Measurements from ENCODE around the gene GTF2F2.

GTF2F2 gene

DNA sequence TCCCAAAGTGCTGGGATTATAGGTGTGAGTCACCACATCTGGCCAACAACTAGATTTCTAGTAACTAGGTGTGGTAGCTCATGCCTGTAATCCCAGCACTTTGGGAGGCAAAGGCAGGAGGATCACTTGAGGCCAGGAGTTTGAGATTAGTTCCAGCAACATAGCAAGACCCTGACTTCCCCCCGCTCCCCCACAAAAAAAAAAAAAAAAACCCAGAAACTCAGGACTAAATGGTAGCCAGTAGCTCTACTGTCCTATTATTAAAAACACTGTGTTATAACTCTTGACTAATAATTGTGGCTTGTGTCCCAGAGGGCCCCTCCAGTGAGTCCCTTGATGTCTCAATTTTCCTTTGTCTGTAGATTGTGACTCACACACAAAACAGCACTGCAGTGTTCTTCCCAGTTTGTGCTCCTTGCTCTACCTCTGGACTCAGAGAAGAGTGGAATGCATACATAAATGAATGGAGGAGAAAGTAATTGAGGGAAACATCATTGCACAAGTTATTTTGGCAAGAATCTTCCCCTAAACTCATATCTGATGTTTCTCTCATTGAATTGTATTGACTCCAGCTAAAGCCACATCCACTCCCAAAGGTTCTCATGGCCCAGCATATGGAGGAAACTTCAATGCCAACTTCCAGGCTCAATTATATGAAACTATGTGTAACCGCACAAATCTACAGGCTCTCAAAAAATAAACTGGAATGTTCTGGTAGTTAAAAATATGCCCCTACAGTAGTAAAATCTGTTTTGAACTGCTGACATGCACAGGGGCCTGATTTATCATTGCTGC is 211.9 kb downstream of the GTF2F2 start:
- H3K4me3 ChIP-seq (replicated peaks; ENCODE audit: insufficient read depth, low read length) = no peak overlapping the region
- no peaks in the 10 kb centered on the region for H3K27me3 ChIP-seq (ENCODE audit: insufficient read depth, poor library complexity, severe bottlenecking)
- no peak for TF ChIP-seq GABPA (IDR thresholded peaks at IDR 0.05; ENCODE audit: low read depth)
- peak; percentile 44; the same call in 1 of the 2 replicates for TF ChIP-seq POLR2AphosphoS5 (IDR thresholded peaks at IDR 0.05; ENCODE audit: low read depth)
- peak in 1 of 2 experiments; percentile 55 for DNase-seq (ENCODE audit: low read depth in 1 of 2, low spot score in 1 of 2)
- peak overlapping the region; percentile 59 for H3K27ac ChIP-seq (replicated peaks)

GRCh38 chr13:45332831-45333219 is 212.5 kb downstream of the GTF2F2 start:
- DNase-seq (ENCODE audit: low read depth in 1 of 2, low spot score in 1 of 2) = no peak
- Histone ChIP-seq H3K27ac (replicated peaks) (peak overlapping the region; percentile 59), H3K4me3 (replicated peaks; ENCODE audit: insufficient read depth, low read length) (no peak overlapping the region), H3K27me3 (ENCODE audit: insufficient read depth, poor library complexity, severe bottlenecking) (no peaks in the 10 kb centered on the region)
- no peak for TF ChIP-seq SPI1 (IDR thresholded peaks at IDR 0.05; ENCODE audit: borderline replicate concordance, low read depth)
- no peak; the same call in 1 of the 2 replicates for TF ChIP-seq POLR2AphosphoS5 (IDR thresholded peaks at IDR 0.05; ENCODE audit: low read depth)
- TF ChIP-seq, protein P1, sequence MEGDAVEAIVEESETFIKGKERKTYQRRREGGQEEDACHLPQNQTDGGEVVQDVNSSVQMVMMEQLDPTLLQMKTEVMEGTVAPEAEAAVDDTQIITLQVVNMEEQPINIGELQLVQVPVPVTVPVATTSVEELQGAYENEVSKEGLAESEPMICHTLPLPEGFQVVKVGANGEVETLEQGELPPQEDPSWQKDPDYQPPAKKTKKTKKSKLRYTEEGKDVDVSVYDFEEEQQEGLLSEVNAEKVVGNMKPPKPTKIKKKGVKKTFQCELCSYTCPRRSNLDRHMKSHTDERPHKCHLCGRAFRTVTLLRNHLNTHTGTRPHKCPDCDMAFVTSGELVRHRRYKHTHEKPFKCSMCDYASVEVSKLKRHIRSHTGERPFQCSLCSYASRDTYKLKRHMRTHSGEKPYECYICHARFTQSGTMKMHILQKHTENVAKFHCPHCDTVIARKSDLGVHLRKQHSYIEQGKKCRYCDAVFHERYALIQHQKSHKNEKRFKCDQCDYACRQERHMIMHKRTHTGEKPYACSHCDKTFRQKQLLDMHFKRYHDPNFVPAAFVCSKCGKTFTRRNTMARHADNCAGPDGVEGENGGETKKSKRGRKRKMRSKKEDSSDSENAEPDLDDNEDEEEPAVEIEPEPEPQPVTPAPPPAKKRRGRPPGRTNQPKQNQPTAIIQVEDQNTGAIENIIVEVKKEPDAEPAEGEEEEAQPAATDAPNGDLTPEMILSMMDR (IDR thresholded peaks at IDR 0.05; ENCODE audit: insufficient read depth, low read length) = no peak
- TF ChIP-seq, protein P2, sequence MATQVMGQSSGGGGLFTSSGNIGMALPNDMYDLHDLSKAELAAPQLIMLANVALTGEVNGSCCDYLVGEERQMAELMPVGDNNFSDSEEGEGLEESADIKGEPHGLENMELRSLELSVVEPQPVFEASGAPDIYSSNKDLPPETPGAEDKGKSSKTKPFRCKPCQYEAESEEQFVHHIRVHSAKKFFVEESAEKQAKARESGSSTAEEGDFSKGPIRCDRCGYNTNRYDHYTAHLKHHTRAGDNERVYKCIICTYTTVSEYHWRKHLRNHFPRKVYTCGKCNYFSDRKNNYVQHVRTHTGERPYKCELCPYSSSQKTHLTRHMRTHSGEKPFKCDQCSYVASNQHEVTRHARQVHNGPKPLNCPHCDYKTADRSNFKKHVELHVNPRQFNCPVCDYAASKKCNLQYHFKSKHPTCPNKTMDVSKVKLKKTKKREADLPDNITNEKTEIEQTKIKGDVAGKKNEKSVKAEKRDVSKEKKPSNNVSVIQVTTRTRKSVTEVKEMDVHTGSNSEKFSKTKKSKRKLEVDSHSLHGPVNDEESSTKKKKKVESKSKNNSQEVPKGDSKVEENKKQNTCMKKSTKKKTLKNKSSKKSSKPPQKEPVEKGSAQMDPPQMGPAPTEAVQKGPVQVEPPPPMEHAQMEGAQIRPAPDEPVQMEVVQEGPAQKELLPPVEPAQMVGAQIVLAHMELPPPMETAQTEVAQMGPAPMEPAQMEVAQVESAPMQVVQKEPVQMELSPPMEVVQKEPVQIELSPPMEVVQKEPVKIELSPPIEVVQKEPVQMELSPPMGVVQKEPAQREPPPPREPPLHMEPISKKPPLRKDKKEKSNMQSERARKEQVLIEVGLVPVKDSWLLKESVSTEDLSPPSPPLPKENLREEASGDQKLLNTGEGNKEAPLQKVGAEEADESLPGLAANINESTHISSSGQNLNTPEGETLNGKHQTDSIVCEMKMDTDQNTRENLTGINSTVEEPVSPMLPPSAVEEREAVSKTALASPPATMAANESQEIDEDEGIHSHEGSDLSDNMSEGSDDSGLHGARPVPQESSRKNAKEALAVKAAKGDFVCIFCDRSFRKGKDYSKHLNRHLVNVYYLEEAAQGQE (IDR thresholded peaks at IDR 0.05; ENCODE audit: insufficient replicate concordance, low read depth) = no peak
- TF ChIP-seq GABPA (IDR thresholded peaks at IDR 0.05; ENCODE audit: low read depth) = no peak

- peak in 1 of 2 experiments; percentile 73 for DNase-seq (ENCODE audit: low read depth in 1 of 2, low spot score in 1 of 2)
- Histone ChIP-seq H3K27me3 (ENCODE audit: insufficient read depth, poor library complexity, severe bottlenecking) (no peaks in the 10 kb centered on the region), H3K4me3 (replicated peaks; ENCODE audit: insufficient read depth, low read length) (no peak overlapping the region), H3K27ac (replicated peaks) (peak overlapping the region; percentile 59)
- TF ChIP-seq SPI1 (IDR thresholded peaks at IDR 0.05; ENCODE audit: borderline replicate concordance, low read depth) = peak; percentile 89
- no peak for TF ChIP-seq GABPA (IDR thresholded peaks at IDR 0.05; ENCODE audit: low read depth)
- TF ChIP-seq, protein P2 (IDR thresholded peaks at IDR 0.05; ENCODE audit: insufficient replicate concordance, low read depth) = no peak
Observed at GRCh38 chr13:45333251-45333976, 213.1 kb downstream of the GTF2F2 start.
